BJ (cell line): Measurements from ENCODE around the gene CDCP1. TPM values are rescaled to one million over a fixed set of nuclear protein-coding genes. Genes with fewer than 3 reads are reported as not detected.

Experiments used
- CTCF ChIA-PET: fragments of 350-600 bp; formaldehyde crosslinking; extraction: SDS; loops from one replicate; lab custom pipeline; 2021; ENCODE audit warnings: antibody characterized with exemption, inconsistent platforms; lab: Yijun Ruan, JAX
- POLR2A ChIA-PET: fragments of 300-600 bp; sonication (Branson Sonifier 250); formaldehyde crosslinking; extraction: SDS; loops from one replicate; lab custom pipeline; 2021; ENCODE audit warnings: antibody characterized with exemption; lab: Charles Lee
- DNase-seq: peaks from one replicate; pipeline ENCODE4 v3.0.0-alpha.2; 2011; ENCODE audit warnings: low read depth
- H3K27me3 ChIP-seq: 2 replicates; pipeline ENCODE4 v1.6.0; 2011; ENCODE audit warnings: low read length; ENCODE audit not compliant: control insufficient read depth, insufficient read depth
- H3K36me3 ChIP-seq: 2 replicates; pipeline ENCODE4 v1.5.1; 2011; ENCODE audit warnings: low read length; ENCODE audit not compliant: control insufficient read depth, insufficient read depth
- H3K4me3 ChIP-seq: 2 replicates; pipeline ENCODE4 v1.5.1; 2011; ENCODE audit warnings: low read depth, mild to moderate bottlenecking, control low read depth, low read length
- CTCF ChIP-seq: IDR thresholded peaks from 2 replicates; pipeline ENCODE4 v1.5.1; 2011; ENCODE audit warnings: low read depth, mild to moderate bottlenecking, control low read depth, inconsistent platforms, low read length, moderate library complexity; ENCODE audit not compliant: insufficient read depth
- polyA plus RNA-seq: library from polyadenylated mRNA; depleted of rRNA; stranded (reverse); fragments of >200 nt; gene quantifications from 2 replicates; pipeline ENCODE4 v1.2.3, GENCODE V29; 2011; rRNA removed
- small RNA-seq: library from RNA; depleted of rRNA; stranded (forward); fragments of <200 nt; gene quantifications from one replicate; pipeline ENCODE3, GENCODE V24; 2012; ENCODE audit warnings: low replicate concordance, low read depth; ENCODE audit not compliant: insufficient read length

Gene CDCP1
- polyA plus RNA-seq, 1 experiment, result 1.3 TPM

DNA sequence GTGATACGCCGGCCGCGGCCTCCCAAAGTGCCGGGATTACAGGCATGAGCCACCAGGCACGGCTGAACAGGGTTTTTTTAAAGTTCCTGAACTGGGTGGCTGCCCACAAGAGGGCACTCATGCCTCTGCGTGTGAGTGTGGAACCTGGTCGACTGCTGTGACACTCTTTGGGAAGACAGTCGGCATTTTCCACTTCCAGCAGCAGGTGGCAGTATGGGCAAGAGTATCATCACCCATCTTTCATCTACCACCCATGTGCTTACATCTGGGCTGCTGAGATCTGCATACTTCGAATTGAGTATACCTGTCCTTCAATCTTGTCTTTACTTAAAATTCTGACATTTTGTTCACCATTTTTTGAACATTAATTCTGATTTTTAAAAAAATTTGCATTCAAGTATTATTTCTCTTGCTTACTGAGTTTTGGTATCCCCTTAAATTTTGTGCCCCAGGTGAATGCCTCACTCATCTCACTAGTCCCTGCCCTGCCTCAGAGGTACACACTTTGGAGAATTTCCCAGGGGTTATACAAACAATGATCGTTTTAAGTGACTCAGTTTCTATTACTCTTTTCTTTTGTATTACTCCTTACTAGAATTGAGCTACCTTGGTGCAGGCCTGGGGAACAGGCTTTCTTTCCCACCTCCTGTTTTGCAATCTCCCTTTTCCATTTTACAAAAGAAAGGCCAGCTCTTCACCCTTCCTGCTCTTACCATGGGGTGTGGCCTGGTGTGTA, 108.3 kb downstream of the CDCP1 start:
- Histone ChIP-seq H3K4me3 (no peak overlapping the region), H3K27me3 (no peaks in the 10 kb centered on the region), H3K36me3 (0 out of 2 replicates have a peak, but pooled peaks cover 1% of the 10 kb centered on the region)
- POLR2A ChIA-PET, result no interaction called here
- peak; percentile 59 for DNase-seq
- CTCF ChIA-PET, result interaction anchor here (0.6 to 7.9 kb wide), 29 partner anchors 11 to 889 kb away, joined by 3 to 89 read pairs (median 5); partner anchors contain the start of genes EXOSC7, TMEM158 and ZDHHC3
- peak; percentile 89 for TF ChIP-seq CTCF

DNA sequence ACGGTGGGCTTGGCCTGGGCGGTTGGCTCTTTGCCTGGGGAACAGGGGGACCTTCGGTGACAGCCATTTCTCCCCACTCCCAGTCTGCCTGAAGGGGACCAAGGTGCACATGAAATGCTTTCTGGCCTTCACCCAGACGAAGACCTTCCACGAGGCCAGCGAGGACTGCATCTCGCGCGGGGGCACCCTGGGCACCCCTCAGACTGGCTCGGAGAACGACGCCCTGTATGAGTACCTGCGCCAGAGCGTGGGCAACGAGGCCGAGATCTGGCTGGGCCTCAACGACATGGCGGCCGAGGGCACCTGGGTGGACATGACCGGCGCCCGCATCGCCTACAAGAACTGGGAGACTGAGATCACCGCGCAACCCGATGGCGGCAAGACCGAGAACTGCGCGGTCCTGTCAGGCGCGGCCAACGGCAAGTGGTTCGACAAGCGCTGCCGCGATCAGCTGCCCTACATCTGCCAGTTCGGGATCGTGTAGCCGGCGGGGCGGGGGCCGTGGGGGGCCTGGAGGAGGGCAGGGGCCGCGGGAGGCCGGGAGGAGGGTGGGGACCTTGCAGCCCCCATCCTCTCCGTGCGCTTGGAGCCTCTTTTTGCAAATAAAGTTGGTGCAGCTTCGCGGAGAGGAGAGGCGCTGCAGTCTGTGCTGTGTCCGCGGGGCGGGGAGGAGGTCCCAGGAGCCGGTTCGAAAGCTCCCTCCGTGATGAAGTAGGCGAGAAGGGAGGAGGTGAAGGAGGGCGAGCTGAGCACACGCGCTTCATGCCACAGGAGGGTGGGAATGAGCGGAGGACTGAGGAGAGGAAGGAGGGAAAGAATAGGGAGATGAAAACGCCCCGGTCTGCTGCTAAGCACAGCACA, 110.5 kb downstream of the CDCP1 start:
- ChIA-PET CTCF (interaction anchor here (0.6 to 7.9 kb wide), 21 partner anchors 8 to 624 kb away, joined by 3 to 81 read pairs (median 6); no protein-coding TSS in a partner anchor), POLR2A (interaction anchor here (0.7 kb wide), 1 partner anchor 23 kb away, joined by 3 read pairs; no protein-coding TSS in a partner anchor)
- H3K36me3 ChIP-seq, result 0 out of 2 replicates have a peak, but pooled peaks cover 1% of the 10 kb centered on the region
- H3K27me3 ChIP-seq, result no peaks in the 10 kb centered on the region
- no peak for DNase-seq
- TF ChIP-seq CTCF, result no peak
- peak overlapping the region; percentile 37 for H3K4me3 ChIP-seq

- H3K27me3 ChIP-seq, result no peaks in the 10 kb centered on the region
- H3K36me3 ChIP-seq, result 0 out of 2 replicates have a peak, but pooled peaks cover 1% of the 10 kb centered on the region
- ChIA-PET CTCF (interaction anchor here (0.6 to 7.9 kb wide), 11 partner anchors 14 to 502 kb away, joined by 3 to 81 read pairs (median 3); partner anchors contain the start of gene TMEM158), POLR2A (no interaction called here)
- TF ChIP-seq CTCF, result no peak
- H3K4me3 ChIP-seq, result no peak overlapping the region
- no peak for DNase-seq
These were observed 111.4 kb downstream of the CDCP1 start for GRCh38 chr3:45034612-45035252.

DNA sequence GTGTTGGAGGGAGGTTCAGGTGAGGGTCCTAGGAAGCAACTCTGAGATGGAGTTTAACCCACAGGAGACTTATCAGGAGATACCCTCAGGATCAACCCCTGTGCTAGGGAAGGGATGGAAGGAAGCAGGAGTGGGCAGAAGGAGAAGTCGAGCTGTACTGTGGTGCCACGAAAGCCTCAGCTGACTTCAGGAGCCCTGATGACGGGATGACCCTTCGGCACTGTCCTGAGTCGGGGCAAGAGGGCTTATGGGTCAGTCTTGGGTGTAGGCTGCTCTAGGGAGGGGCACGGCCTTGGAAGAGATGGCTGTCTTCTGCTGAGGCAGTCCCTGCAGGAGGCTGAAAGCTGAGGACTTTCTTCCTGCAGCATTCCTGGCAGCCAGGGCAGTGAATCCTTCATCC, 112.4 kb downstream of the CDCP1 start:
- Histone ChIP-seq H3K4me3 (no peak overlapping the region), H3K27me3 (no peaks in the 10 kb centered on the region), H3K36me3 (0 out of 2 replicates have a peak, but pooled peaks cover 1% of the 10 kb centered on the region)
- ChIA-PET POLR2A (no interaction called here), CTCF (interaction anchor here (0.8 to 1.7 kb wide), 8 partner anchors 13 to 501 kb away, joined by 3 to 4 read pairs (median 3); partner anchors contain the start of gene TMEM158)
- no peak for TF ChIP-seq CTCF
- DNase-seq, result no peak

Small RNAs within 50 kb of the gene (small RNA-seq; reads per million reads assigned to genes)
- gene RNU5B-3P, result not detected

Other genes starting within 250 kb of the CDCP1 start
- 134 and 198 TPM in 2 replicates for gene ZDHHC3, start 170.2 kb downstream of the CDCP1 start, polyA plus RNA-seq
- gene EXOSC7, start 170.1 kb downstream of the CDCP1 start, polyA plus RNA-seq, result 45.4 and 50.6 TPM in 2 replicates
- gene CLEC3B, start 120.1 kb downstream of the CDCP1 start, polyA plus RNA-seq, result 18.2 and 22.3 TPM in 2 replicates
- gene TMEM158, start 79.9 kb upstream of the CDCP1 start, polyA plus RNA-seq, result 1.6 and 1.7 TPM in 2 replicates
- gene LARS2, start 242.2 kb upstream of the CDCP1 start, polyA plus RNA-seq, result 12.8 and 14.0 TPM in 2 replicates